Neural cell (in vitro differentiated cells): ENCODE measurements around the gene ITPA.

Experiments
- CTCF ChIP-seq: fragments of 450-650 bp; IDR thresholded peaks from 2 replicates; pipeline ENCODE4 v1.5.1; 2014; ENCODE audit warnings: antibody characterized with exemption, mild to moderate bottlenecking, moderate library complexity; ENCODE audit not compliant: poor library complexity, severe bottlenecking
- EZH2 ChIP-seq: fragments of 200-600, 300-800 bp; shearing (Covaris generic), sonication (generic); IDR thresholded peaks from 2 replicates; pipeline ENCODE4 v1.6.1; 2014; ENCODE audit warnings: antibody characterized with exemption, low read length, borderline replicate concordance, mild to moderate bottlenecking; ENCODE audit not compliant: insufficient read depth, poor library complexity, severe bottlenecking
- RAD21 ChIP-seq: fragments of 450-650 bp; conservative IDR thresholded peaks from 2 replicates; pipeline ENCODE4 v1.6.1; 2014; ENCODE audit warnings: antibody characterized with exemption, mild to moderate bottlenecking, moderate library complexity

DNA sequence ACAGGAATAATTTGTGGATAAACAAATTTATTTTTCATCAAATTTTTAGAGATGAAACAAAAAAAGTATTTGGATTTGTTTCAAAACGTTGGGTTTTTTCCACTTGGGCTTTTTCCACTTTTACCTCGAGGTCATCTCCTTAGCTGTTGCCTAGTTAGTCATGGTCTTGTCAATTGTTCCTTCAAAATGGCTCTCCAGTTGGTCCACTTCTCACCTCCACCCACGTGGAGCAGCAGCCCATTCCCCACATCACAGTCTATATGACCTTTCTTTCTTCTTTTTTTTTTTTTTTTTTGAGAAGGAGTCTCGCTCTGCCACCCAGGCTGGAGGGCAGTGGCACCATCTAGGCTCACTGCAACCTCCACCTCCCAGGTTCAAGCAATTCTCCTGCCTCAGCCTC, 36.4 kb downstream of the ITPA start:
- TF ChIP-seq EZH2 (no peak), RAD21 (no peak), CTCF (no peak)
